CD4-positive, alpha-beta T cell treated with Interleukin-10 for 1 hour (primary cell): ENCODE data around the gene UMODL1.
A peak's percentile ranks its signal among the peaks of the same experiment; 100 is the strongest.
"Not testable (repeated sequence)": the region's sequence is repeated elsewhere in the genome, so short reads cannot be mapped to it uniquely, and the experiment has no call there.

ENCODE experiments used
- DNase-seq: peaks from one replicate; pipeline ENCODE4 v3.0.0-alpha.2; 2020

Gene UMODL1

GRCh38 chr21:42101246-42101645 lies 30.1 kb downstream of the UMODL1 start:
- no peak for DNase-seq

- DNase-seq = no peak
Observed at GRCh38 chr21:42102076-42102475, 31.0 kb downstream of the UMODL1 start.

GRCh38 chr21:42102526-42102925 lies 31.4 kb downstream of the UMODL1 start:
- DNase-seq = no peak

GRCh38 chr21:42102991-42103390 lies 31.9 kb downstream of the UMODL1 start:
- DNase-seq = no peak

GRCh38 chr21:42103843-42104242 lies 32.7 kb downstream of the UMODL1 start:
- DNase-seq = no peak

GRCh38 chr21:42105476-42106315 lies 34.6 kb downstream of the UMODL1 start:
- DNase-seq = no peak

GRCh38 chr21:42106425-42106824 lies 35.3 kb downstream of the UMODL1 start:
- no peak for DNase-seq

- no peak for DNase-seq
Observed at GRCh38 chr21:42107177-42107880, 36.2 kb downstream of the UMODL1 start.

- peak; percentile 67 for DNase-seq
Observed at GRCh38 chr21:42107881-42108553, 36.9 kb downstream of the UMODL1 start.

GRCh38 chr21:42108554-42109340 lies 37.6 kb downstream of the UMODL1 start:
- DNase-seq = no peak

GRCh38 chr21:42109473-42109872 lies 38.4 kb downstream of the UMODL1 start:
- no peak for DNase-seq

- no peak for DNase-seq
Observed at GRCh38 chr21:42109873-42110525, 38.9 kb downstream of the UMODL1 start.

GRCh38 chr21:42110691-42111469 lies 39.8 kb downstream of the UMODL1 start:
- no peak for DNase-seq

- no peak for DNase-seq
Observed at GRCh38 chr21:42111470-42111743, 40.3 kb downstream of the UMODL1 start.

GRCh38 chr21:42111811-42112210 lies 40.7 kb downstream of the UMODL1 start:
- DNase-seq = no peak

GRCh38 chr21:42112238-42112637 lies 41.1 kb downstream of the UMODL1 start:
- no peak for DNase-seq

GRCh38 chr21:42112857-42113256 lies 41.7 kb downstream of the UMODL1 start:
- no peak for DNase-seq

GRCh38 chr21:42113926-42114409 lies 42.9 kb downstream of the UMODL1 start:
- no peak for DNase-seq

GRCh38 chr21:42114646-42115045 lies 43.5 kb downstream of the UMODL1 start:
- DNase-seq = no peak

GRCh38 chr21:42115136-42115683 lies 44.1 kb downstream of the UMODL1 start:
- DNase-seq = no peak

- DNase-seq = not testable (repeated sequence)
Observed at GRCh38 chr21:42116551-42116950, 45.4 kb downstream of the UMODL1 start.
